H9 (cell line): ENCODE measurements around the gene MYH14. TPM values are rescaled to one million over a fixed set of nuclear protein-coding genes. Genes with fewer than 3 reads are reported as not detected.

Experiments
- DNase-seq: peaks from one replicate; pipeline ENCODE4 v3.0.0-alpha.2; 2017
- H2AFZ ChIP-seq: one replicate; pipeline ENCODE4 v1.6.1; 2013; ENCODE audit warnings: mild to moderate bottlenecking, low read length, control low read depth, moderate library complexity
- H2AK5ac ChIP-seq: 2 replicates; pipeline ENCODE4 v1.6.1; 2013; ENCODE audit warnings: low read length, control low read depth, mixed read lengths; ENCODE audit not compliant: insufficient read length
- H2BK120ac ChIP-seq: one replicate; pipeline ENCODE4 v1.6.1; 2013; ENCODE audit warnings: low read depth, mild to moderate bottlenecking, low read length, control low read depth, inconsistent platforms; ENCODE audit not compliant: poor library complexity, severe bottlenecking
- H2BK12ac ChIP-seq: 2 replicates; pipeline ENCODE4 v1.6.1; 2013; ENCODE audit warnings: low read length, control low read depth, mixed read lengths, low read depth; ENCODE audit not compliant: insufficient read length
- H2BK15ac ChIP-seq: 2 replicates; pipeline ENCODE4 v1.6.1; 2013; ENCODE audit warnings: low read depth, low read length, control low read depth
- H2BK20ac ChIP-seq: one replicate; pipeline ENCODE4 v1.6.1; 2013; ENCODE audit warnings: low read depth, mild to moderate bottlenecking, low read length, control low read depth, inconsistent platforms; ENCODE audit not compliant: poor library complexity, severe bottlenecking
- H2BK5ac ChIP-seq: 2 replicates; pipeline ENCODE4 v1.6.1; 2013; ENCODE audit warnings: low read length, control low read depth, mixed read lengths; ENCODE audit not compliant: insufficient read length
- H3K14ac ChIP-seq: 2 replicates; pipeline ENCODE4 v1.6.1; 2013; ENCODE audit warnings: low read length, control low read depth; ENCODE audit not compliant: insufficient read depth
- H3K18ac ChIP-seq: 2 replicates; pipeline ENCODE4 v1.6.1; 2013; ENCODE audit warnings: low read depth, mild to moderate bottlenecking, mixed read lengths, low read length, control low read depth; ENCODE audit not compliant: insufficient read length
- H3K23ac ChIP-seq: 2 replicates; pipeline ENCODE4 v1.6.1; 2013; ENCODE audit warnings: low read length, control low read depth, mixed read lengths, low read depth; ENCODE audit not compliant: insufficient read length
- H3K23me2 ChIP-seq: 2 replicates; pipeline ENCODE4 v1.6.1; 2013; ENCODE audit warnings: low read depth, mild to moderate bottlenecking, mixed read lengths, low read length, control low read depth; ENCODE audit not compliant: insufficient read length, poor library complexity, severe bottlenecking
- H3K27ac ChIP-seq: 2 replicates; pipeline ENCODE4 v1.5.1; 2013; ENCODE audit warnings: low read length, control low read depth, mixed read lengths, low read depth; ENCODE audit not compliant: insufficient read length
- H3K27me3 ChIP-seq: 2 replicates; pipeline ENCODE4 v1.6.1; 2013; ENCODE audit warnings: low read length, control low read depth, inconsistent platforms; ENCODE audit not compliant: insufficient read depth
- H3K4ac ChIP-seq: 2 replicates; pipeline ENCODE4 v1.6.1; 2013; ENCODE audit warnings: low read depth, mild to moderate bottlenecking, control low read depth, inconsistent platforms, low read length, moderate library complexity
- H3K4me1 ChIP-seq: 2 replicates; pipeline ENCODE4 v1.6.1; 2013; ENCODE audit warnings: low read length, control low read depth, inconsistent platforms; ENCODE audit not compliant: insufficient read depth
- H3K4me2 ChIP-seq: 2 replicates; pipeline ENCODE4 v1.6.1; 2013; ENCODE audit warnings: low read length, control low read depth, mixed read lengths; ENCODE audit not compliant: insufficient read length, insufficient read depth
- H3K56ac ChIP-seq: 2 replicates; pipeline ENCODE4 v1.6.1; 2013; ENCODE audit warnings: low read depth, mild to moderate bottlenecking, mixed read lengths, low read length, control low read depth; ENCODE audit not compliant: insufficient read length
- H3K79me1 ChIP-seq: 2 replicates; pipeline ENCODE4 v1.6.1; 2013; ENCODE audit warnings: low read depth, mild to moderate bottlenecking, moderate library complexity, low read length, control low read depth, inconsistent platforms; ENCODE audit not compliant: insufficient read depth, poor library complexity, severe bottlenecking
- H3K79me2 ChIP-seq: 2 replicates; pipeline ENCODE4 v1.6.1; 2013; ENCODE audit warnings: low read length, control low read depth, inconsistent platforms; ENCODE audit not compliant: insufficient read depth
- H3K9ac ChIP-seq: 2 replicates; pipeline ENCODE4 v1.6.1; 2013; ENCODE audit warnings: low read length, control low read depth, mixed read lengths; ENCODE audit not compliant: insufficient read length; ENCODE audit errors: extremely low read depth
- H3K9me3 ChIP-seq: one replicate; pipeline ENCODE4 v1.6.1; 2013; ENCODE audit warnings: low read depth, low read length, inconsistent platforms; ENCODE audit not compliant: control insufficient read depth
- H3T11ph ChIP-seq: one replicate; pipeline ENCODE4 v1.6.1; 2013; ENCODE audit warnings: mild to moderate bottlenecking, low read length, control low read depth, inconsistent platforms
- H4K20me1 ChIP-seq: one replicate; pipeline ENCODE4 v1.6.1; 2013; ENCODE audit not compliant: control insufficient read depth, insufficient read length, insufficient read depth
- H4K5ac ChIP-seq: 2 replicates; pipeline ENCODE4 v1.6.1; 2013; ENCODE audit warnings: low read depth, mild to moderate bottlenecking, mixed read lengths, low read length, control low read depth; ENCODE audit not compliant: insufficient read length
- H4K8ac ChIP-seq: replicated peaks from 2 replicates; pipeline ENCODE4 v1.6.1; 2013; ENCODE audit warnings: low read length, control low read depth, mixed read lengths, low read depth; ENCODE audit not compliant: insufficient read length
- H4K91ac ChIP-seq: 2 replicates; pipeline ENCODE4 v1.6.1; 2013; ENCODE audit warnings: low read depth, mild to moderate bottlenecking, moderate library complexity, mixed read lengths, low read length, control low read depth; ENCODE audit not compliant: insufficient read length
- H3K27ac Mint-ChIP-seq, 3 experiments: 2 replicates in 2 of 3; 3 replicates in 1 of 3; pipeline ENCODE4 v1.8.0; 2020 to 2021; ENCODE audit warnings: mixed read lengths in 3 of 3, mild to moderate bottlenecking in 1 of 3, moderate library complexity in 1 of 3
- H3K27me3 Mint-ChIP-seq: 2 replicates; pipeline ENCODE4 v1.8.0; 2021; ENCODE audit warnings: low read depth, mild to moderate bottlenecking, moderate library complexity, mixed read lengths
- H3K36me3 Mint-ChIP-seq, 3 experiments: 2 replicates in 2 of 3; 3 replicates in 1 of 3; pipeline ENCODE4 v1.8.0; 2020 to 2021; ENCODE audit warnings: low read depth in 3 of 3, mixed read lengths in 3 of 3; ENCODE audit not compliant: insufficient read depth in 1 of 3
- H3K4me1 Mint-ChIP-seq, 2 experiments: 2 replicates each; pipeline ENCODE4 v1.8.0; 2020; ENCODE audit warnings: mixed read lengths in 2 of 2
- H3K4me3 Mint-ChIP-seq, 2 experiments: 2 replicates in 1 of 2; 3 replicates in 1 of 2; pipeline ENCODE4 v1.8.0; 2020 to 2021; ENCODE audit warnings: mild to moderate bottlenecking in 2 of 2, mixed read lengths in 2 of 2, moderate library complexity in 1 of 2
- H3K9me3 Mint-ChIP-seq, 2 experiments: 2 replicates in 1 of 2; 3 replicates in 1 of 2; pipeline ENCODE4 v1.8.0; 2020; ENCODE audit warnings: mild to moderate bottlenecking in 2 of 2, mixed read lengths in 2 of 2, moderate library complexity in 1 of 2
- CTCF ChIP-seq: fragments of 200-600 bp; sonication (generic); conservative IDR thresholded peaks from 3 replicates; pipeline ENCODE4 v1.8.0; 2021; ENCODE audit warnings: antibody characterized with exemption, mild to moderate bottlenecking
- WGBS: extraction: QIAGEN DNeasy Blood & Tissue Kit; methylation state at CpG from one replicate; pipeline ENCODE4 v1.1.7; 2013; ENCODE audit warnings: missing lambda C conversion rate, low lambda C conversion rate, mixed read lengths; ENCODE audit not compliant: insufficient read length; ENCODE audit errors: extremely low coverage; 5-methylcytosine and 5-hydroxymethylcytosine counted together
- total RNA-seq: library from RNA; stranded (reverse); gene quantifications from 2 replicates; pipeline ENCODE4 v1.2.1, GENCODE V29; 2021

MYH14 gene
- total RNA-seq, 1 experiment from 2014 or later: 27.7 TPM

GRCh38 chr19:50209131-50209530, 5.7 kb downstream of the MYH14 start:
- Histone ChIP-seq H3K4me2 (no peak overlapping the region), H4K20me1 (no peaks in the 10 kb centered on the region), H2AFZ (no peak overlapping the region), H2BK5ac (no peak overlapping the region), H2BK20ac (no peak overlapping the region), H2AK5ac (no peak overlapping the region), H4K91ac (no peak overlapping the region), H3K79me1 (no peaks in the 10 kb centered on the region), H3K14ac (no peak overlapping the region; the same call in 1 of the 2 replicates), H2BK12ac (no peak overlapping the region), H3K56ac (no peak overlapping the region), H3K23ac (no peak overlapping the region), H3K4ac (no peak overlapping the region), H3K18ac (no peak overlapping the region), H4K8ac (no peak overlapping the region), H2BK120ac (no peak overlapping the region), H3K9ac (no peak overlapping the region), H2BK15ac (no peak overlapping the region), H3K79me2 (no peaks in the 10 kb centered on the region), H3K23me2 (peaks cover 5% of the 10 kb centered on the region), H3K27me3 (no peaks in the 10 kb centered on the region), H3T11ph (no peak overlapping the region), H3K9me3 (no peaks in the 10 kb centered on the region), H4K5ac (no peak overlapping the region), H3K4me1 (no peaks in the 10 kb centered on the region), H3K27ac (no peak overlapping the region)
- Mint-ChIP-seq H3K27me3 (peaks cover 12% of the 10 kb centered on the region), H3K27ac (no peak overlapping the region), H3K4me1 (peaks cover 3 to 12% of the 10 kb centered on the region in 2 experiments), H3K4me3 (no peak overlapping the region), H3K9me3 (peaks cover 0 to 3% of the 10 kb centered on the region in 2 experiments; a peak in 2 of 5 replicates), H3K36me3 (peaks cover 16 to 33% (median 29%) of the 10 kb centered on the region in 3 experiments)
- TF ChIP-seq CTCF: no peak
- no peak for DNase-seq
- no CpG with 5 or more reads among the region's 7 CpGs for WGBS
